GM18505 (cell line): Measurements from ENCODE around the gene PITX1.
"Not testable (repeated sequence)": the region's sequence is repeated elsewhere in the genome, so short reads cannot be mapped to it uniquely, and the experiment has no call there.

ENCODE experiments used
- ATAC-seq: cut with Tn5 transposase; IDR thresholded peaks from one replicate; pipeline ENCODE4 v1.9.1; 2021; ENCODE audit not compliant: unreplicated experiment
- POLR2A ChIP-seq: IDR thresholded peaks from 4 replicates; pipeline ENCODE4 v1.6.1; 2011; ENCODE audit warnings: borderline replicate concordance; ENCODE audit not compliant: insufficient read depth, insufficient read length; ENCODE audit errors: extremely low read depth

PITX1 gene

GRCh38 chr5:135011355-135012032, 22.5 kb downstream of the PITX1 start:
- ATAC-seq = no peak
- no peak for TF ChIP-seq POLR2A

- ATAC-seq = no peak
- no peak for TF ChIP-seq POLR2A
Observed at GRCh38 chr5:135010502-135011354, 23.3 kb downstream of the PITX1 start.

- no peak for ATAC-seq
- TF ChIP-seq POLR2A = no peak
Observed at GRCh38 chr5:135009736-135010501, 24.1 kb downstream of the PITX1 start.

GRCh38 chr5:135008981-135009735, 24.9 kb downstream of the PITX1 start:
- TF ChIP-seq POLR2A = no peak
- ATAC-seq = no peak

GRCh38 chr5:135008556-135008955, 25.5 kb downstream of the PITX1 start:
- no peak for ATAC-seq
- no peak for TF ChIP-seq POLR2A

GRCh38 chr5:135007749-135008363, 26.2 kb downstream of the PITX1 start:
- no peak for ATAC-seq
- no peak for TF ChIP-seq POLR2A

GRCh38 chr5:135007305-135007704, 26.7 kb downstream of the PITX1 start:
- ATAC-seq = no peak
- no peak for TF ChIP-seq POLR2A

- no peak for TF ChIP-seq POLR2A
- no peak for ATAC-seq
Observed at GRCh38 chr5:135005076-135005475, 29.0 kb downstream of the PITX1 start.

- ATAC-seq = no peak
- no peak for TF ChIP-seq POLR2A
Observed at GRCh38 chr5:135004376-135004775, 29.7 kb downstream of the PITX1 start.

- not testable (repeated sequence) for ATAC-seq
Observed at GRCh38 chr5:134998068-134998467, 36.0 kb downstream of the PITX1 start.

GRCh38 chr5:134997015-134997414, 37.0 kb downstream of the PITX1 start:
- ATAC-seq = no peak
- TF ChIP-seq POLR2A = no peak

- TF ChIP-seq POLR2A = no peak
- no peak for ATAC-seq
Observed at GRCh38 chr5:134995850-134996402, 38.1 kb downstream of the PITX1 start.
